Esophagus squamous epithelium (tissue), 5 donors: ENCODE measurements around the gene NDUFB11. TPM values are rescaled to one million over a fixed set of nuclear protein-coding genes. Genes with fewer than 3 reads are reported as not detected.

Source experiments
- DNase-seq: peaks from one replicate; lab custom pipeline; 2025; lab: John Stamatoyannopoulos, UW
- H3K27ac ChIP-seq, 4 donors: fragments of 200-600 bp; sonication (generic); one replicate each; pipeline ENCODE4 v1.5.1; 2016 to 2019; ENCODE audit warnings: mild to moderate bottlenecking in 1 of 4
- H3K27me3 ChIP-seq, 4 donors: fragments of 200-600 bp; sonication (generic); 1 replicate in 3 of 4; 2 replicates in 1 of 4; pipeline versions ENCODE4 v1.5.1 to v1.6.0; 2017 to 2021; ENCODE audit warnings: antibody characterized with exemption in 1 of 4
- H3K36me3 ChIP-seq, 3 donors: fragments of 200-600 bp; sonication (generic); one replicate each; pipeline ENCODE4 v1.5.1; 2016 to 2019
- H3K4me1 ChIP-seq, 3 donors: fragments of 200-600 bp; sonication (generic); one replicate each; pipeline ENCODE4 v1.5.1; 2017 to 2019
- H3K4me3 ChIP-seq, 4 donors: fragments of 200-600 bp; sonication (generic); 1 replicate in 3 of 4; 2 replicates in 1 of 4; pipeline ENCODE4 v1.5.1; 2016 to 2019; ENCODE audit warnings: mild to moderate bottlenecking in 2 of 4, moderate library complexity in 1 of 4
- H3K9me3 ChIP-seq, 3 donors: fragments of 200-600 bp; sonication (generic); one replicate each; pipeline ENCODE4 v1.5.1; 2016 to 2019
- POLR2A ChIP-seq, 4 donors: fragments of 450-650 bp; IDR thresholded peaks; one replicate each; pipeline ENCODE4 v1.6.1; 2017; ENCODE audit warnings: antibody characterized with exemption in 4 of 4, mild to moderate bottlenecking in 4 of 4, moderate library complexity in 3 of 4
- WGBS, 2 donors: methylation state at CpG; one replicate each; pipeline ENCODE4 v1.1.5; 2018; 5-methylcytosine and 5-hydroxymethylcytosine counted together
- intact Hi-C: fragments of 100-400 bp; cut with DNase I; formaldehyde crosslinking; loops from one replicate; pipeline ENCODE4 v1.15.0; 2022
- total RNA-seq, 4 donors: library from RNA; depleted of rRNA; stranded (reverse); fragments of >200 nt; gene quantifications; one replicate each; pipeline ENCODE4 v1.1.0, GENCODE V29; 2016
- TF ChIP-seq, protein P1 (sequence below), 6 experiments: fragments of 450-650 bp in 4 of 6; fragments of 200-600 bp in 2 of 6; sonication (generic) in 2 of 6; IDR thresholded peaks; one replicate each; pipeline ENCODE4 v1.5.1; 2016 to 2019; ENCODE audit warnings: antibody characterized with exemption in 6 of 6, mild to moderate bottlenecking in 4 of 6, moderate library complexity in 4 of 6
- donor health status: DM: yes; HTN: yes; CAD: no.

NDUFB11 gene
- total RNA-seq, 4 donors from 2014 or later, result 41.4 to 74.6 (median 59.8) TPM

DNA sequence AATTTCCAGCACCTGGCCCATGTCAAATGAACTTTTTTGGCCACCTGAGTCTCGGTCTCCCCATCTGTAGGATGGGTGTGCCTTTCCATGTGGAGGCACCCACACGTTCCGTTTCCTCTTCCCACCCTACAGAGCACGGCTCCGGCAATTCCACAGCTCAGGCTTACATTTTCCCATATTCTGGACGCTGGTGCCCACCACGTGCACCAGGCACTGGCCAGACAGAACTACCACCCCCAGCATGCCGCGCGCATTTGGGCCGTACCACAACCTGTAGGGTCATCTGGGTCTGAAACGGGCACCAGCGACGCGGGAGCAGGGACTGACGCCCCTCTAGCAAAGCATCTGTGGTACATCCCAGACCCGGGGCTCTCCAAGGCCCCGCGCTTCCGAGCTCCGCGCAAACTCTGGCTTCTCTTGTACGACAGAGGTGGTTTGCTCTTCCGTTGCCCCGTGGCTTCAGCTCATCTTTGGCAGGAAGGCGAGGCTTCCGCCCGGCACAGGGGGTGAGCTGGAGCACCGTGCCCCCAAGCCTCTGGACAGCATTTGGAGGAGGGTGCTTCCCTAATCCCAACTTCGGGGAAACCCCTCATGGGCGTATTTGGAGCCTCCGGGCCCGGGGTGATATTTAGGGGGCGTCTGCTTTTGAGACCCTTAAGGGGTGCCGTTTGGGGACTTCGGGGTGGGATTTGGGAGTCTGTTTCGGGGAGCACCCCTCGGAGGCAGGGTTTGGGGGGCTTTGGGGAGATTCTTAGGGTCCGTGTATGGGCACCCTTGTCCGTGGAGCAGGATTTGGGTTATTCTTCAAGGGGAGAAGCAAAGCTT, 46.2 kb upstream of the NDUFB11 start:
- Histone ChIP-seq H3K4me1 (peaks cover 21 to 43% (median 22%) of the 10 kb centered on the region in 3 donors), H3K27me3 (no peaks in the 10 kb centered on the region), H3K4me3 (peak overlapping the region; percentile 52 to 71 (median 60)), H3K27ac (peak overlapping the region; percentile 62 to 85 (median 80)), H3K9me3 (no peaks in the 10 kb centered on the region), H3K36me3 (peaks cover 0 to 16% (median 8%) of the 10 kb centered on the region in 3 donors)
- TF ChIP-seq, protein P1, sequence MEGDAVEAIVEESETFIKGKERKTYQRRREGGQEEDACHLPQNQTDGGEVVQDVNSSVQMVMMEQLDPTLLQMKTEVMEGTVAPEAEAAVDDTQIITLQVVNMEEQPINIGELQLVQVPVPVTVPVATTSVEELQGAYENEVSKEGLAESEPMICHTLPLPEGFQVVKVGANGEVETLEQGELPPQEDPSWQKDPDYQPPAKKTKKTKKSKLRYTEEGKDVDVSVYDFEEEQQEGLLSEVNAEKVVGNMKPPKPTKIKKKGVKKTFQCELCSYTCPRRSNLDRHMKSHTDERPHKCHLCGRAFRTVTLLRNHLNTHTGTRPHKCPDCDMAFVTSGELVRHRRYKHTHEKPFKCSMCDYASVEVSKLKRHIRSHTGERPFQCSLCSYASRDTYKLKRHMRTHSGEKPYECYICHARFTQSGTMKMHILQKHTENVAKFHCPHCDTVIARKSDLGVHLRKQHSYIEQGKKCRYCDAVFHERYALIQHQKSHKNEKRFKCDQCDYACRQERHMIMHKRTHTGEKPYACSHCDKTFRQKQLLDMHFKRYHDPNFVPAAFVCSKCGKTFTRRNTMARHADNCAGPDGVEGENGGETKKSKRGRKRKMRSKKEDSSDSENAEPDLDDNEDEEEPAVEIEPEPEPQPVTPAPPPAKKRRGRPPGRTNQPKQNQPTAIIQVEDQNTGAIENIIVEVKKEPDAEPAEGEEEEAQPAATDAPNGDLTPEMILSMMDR (IDR thresholded peaks at IDR 0.05), result peak in 1 of 6 experiments; percentile 17
- TF ChIP-seq POLR2A (IDR thresholded peaks at IDR 0.05), result peak in 2 of 4 donors; percentile 42 to 68
- intact Hi-C loops, result no loop called here
- WGBS, 2 donors, result 20% methylated on average over 10 of the region's 40 CpGs; no CpG with 5 or more reads in 1 of the 2 donors
- DNase-seq, result peak; percentile 43

DNA sequence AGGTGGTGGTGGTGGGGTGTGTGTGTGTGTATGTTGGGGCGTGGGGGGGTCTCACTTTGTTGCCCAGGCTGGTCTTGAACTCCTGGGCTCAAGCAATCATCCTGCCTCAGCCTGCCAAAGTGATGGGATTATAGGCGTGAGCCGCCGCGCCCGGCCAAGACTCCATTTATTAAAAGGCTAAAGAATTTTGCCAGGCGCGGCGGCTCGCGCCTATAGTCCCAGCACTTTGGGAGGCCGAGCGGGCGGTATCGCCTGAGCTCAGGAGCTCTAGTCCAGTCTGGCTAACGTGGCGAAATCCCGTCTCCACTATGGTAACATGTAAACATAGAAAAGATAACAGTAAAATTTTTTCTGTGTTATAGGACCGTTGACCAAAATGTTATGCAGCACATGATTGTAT, 45.4 kb upstream of the NDUFB11 start:
- Histone ChIP-seq H3K4me3 (no peak overlapping the region), H3K4me1 (peaks cover 13 to 36% (median 14%) of the 10 kb centered on the region in 3 donors), H3K36me3 (peaks cover 0 to 24% (median 8%) of the 10 kb centered on the region in 3 donors), H3K9me3 (no peaks in the 10 kb centered on the region), H3K27me3 (no peaks in the 10 kb centered on the region), H3K27ac (no peak overlapping the region)
- intact Hi-C loops, result no loop called here
- no peak for TF ChIP-seq POLR2A (IDR thresholded peaks at IDR 0.05)
- TF ChIP-seq, protein P1 (IDR thresholded peaks at IDR 0.05), result no peak
- 63 to 76% methylated on average over 4 to 13 of the region's 19 CpGs for WGBS, 2 donors
- no peak for DNase-seq

DNA sequence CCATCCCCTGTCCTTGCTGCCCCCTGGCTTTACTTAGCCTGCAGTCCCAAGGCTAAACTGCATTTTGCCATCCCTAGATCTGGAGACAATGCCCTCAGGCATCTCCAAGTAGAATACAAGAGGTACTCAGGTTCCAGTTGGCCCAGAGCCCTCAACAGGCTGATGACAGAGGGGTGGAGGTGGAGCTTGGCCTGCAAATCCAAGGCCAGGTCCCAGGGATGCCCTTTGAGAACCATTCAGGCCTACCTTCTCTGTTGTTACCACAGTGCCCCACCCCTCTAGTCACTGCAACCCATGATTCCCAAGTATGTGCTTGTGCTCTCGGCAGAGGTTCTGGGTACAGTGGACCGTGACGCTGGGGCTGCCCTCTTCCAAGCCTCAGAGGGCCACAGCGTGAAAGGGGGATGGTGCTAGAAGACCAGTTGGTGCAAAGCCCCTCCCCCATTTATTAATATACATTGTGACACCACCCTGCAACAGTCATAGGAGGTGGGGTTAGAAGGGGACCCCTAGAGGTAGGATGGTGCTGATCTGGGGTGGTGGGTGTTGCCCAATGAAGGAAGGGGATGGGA, 42.7 kb upstream of the NDUFB11 start:
- DNase-seq, result no peak
- no peak overlapping the region for H3K4me3 ChIP-seq
- TF ChIP-seq POLR2A (IDR thresholded peaks at IDR 0.05), result no peak
- TF ChIP-seq, protein P1 (IDR thresholded peaks at IDR 0.05), result no peak
- H3K36me3 ChIP-seq, result peaks cover 0 to 51% (median 13%) of the 10 kb centered on the region in 3 donors
- no CpG with 5 or more reads among the region's 4 CpGs for WGBS, 2 donors
- H3K9me3 ChIP-seq, result no peaks in the 10 kb centered on the region
- H3K27me3 ChIP-seq, result no peaks in the 10 kb centered on the region
- H3K4me1 ChIP-seq, result peaks cover 0 to 18% (median 0%) of the 10 kb centered on the region in 3 donors
- H3K27ac ChIP-seq, result no peak overlapping the region
- intact Hi-C loops, result no loop called here

DNA sequence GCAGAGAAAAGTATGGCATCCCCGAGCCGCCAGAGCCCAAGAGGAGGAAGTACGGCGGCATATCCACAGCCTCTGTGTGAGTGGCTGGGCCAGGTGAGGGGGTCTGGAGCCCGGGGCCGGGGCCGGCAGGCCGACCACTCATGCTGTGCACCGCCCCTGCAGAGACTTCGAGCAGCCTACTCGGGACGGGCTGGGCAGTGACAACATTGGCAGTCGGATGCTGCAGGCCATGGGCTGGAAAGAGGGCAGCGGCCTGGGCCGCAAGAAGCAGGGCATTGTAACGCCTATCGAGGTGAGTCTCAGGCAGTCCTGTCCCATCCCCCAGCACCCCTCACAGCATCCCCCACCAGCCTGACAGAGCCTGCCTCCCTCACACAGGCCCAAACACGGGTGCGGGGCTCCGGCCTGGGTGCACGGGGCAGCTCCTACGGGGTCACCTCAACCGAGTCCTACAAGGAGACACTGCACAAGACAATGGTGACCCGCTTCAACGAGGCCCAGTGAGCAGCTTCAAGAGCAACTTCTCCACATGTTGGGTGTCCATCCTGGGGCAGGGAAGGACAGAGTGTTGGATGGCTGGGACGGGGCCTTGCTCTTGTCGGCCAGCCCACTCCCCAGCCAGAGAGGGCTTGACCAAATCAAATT, 41.7 kb upstream of the NDUFB11 start:
- intact Hi-C loops, result no loop called here
- peaks cover 5 to 61% (median 19%) of the 10 kb centered on the region in 3 donors for H3K36me3 ChIP-seq

More for the DNA sequence above, 41.7 kb upstream of the NDUFB11 start:
- Histone ChIP-seq H3K27ac (no peak overlapping the region), H3K4me3 (no peak overlapping the region), H3K4me1 (peaks cover 0 to 8% (median 0%) of the 10 kb centered on the region in 3 donors), H3K9me3 (no peaks in the 10 kb centered on the region), H3K27me3 (no peaks in the 10 kb centered on the region)
- no peak for TF ChIP-seq POLR2A (IDR thresholded peaks at IDR 0.05)
- TF ChIP-seq, protein P1 (IDR thresholded peaks at IDR 0.05), result no peak
- DNase-seq, result no peak
- 76 to 86% methylated on average over 2 to 14 of the region's 27 CpGs for WGBS, 2 donors
